Upper lobe of left lung (tissue), 4 donors: Measurements from ENCODE around the gene ERMAP.

ENCODE experiments used
- CTCF ChIP-seq, 6 experiments: fragments of 450-650 bp in 4 of 6; fragments of 200-600 bp in 2 of 6; sonication (generic) in 2 of 6; IDR thresholded peaks; one replicate each; pipeline ENCODE4 v1.5.1; 2016 to 2019; ENCODE audit warnings: antibody characterized with exemption in 6 of 6
- EP300 ChIP-seq, 4 donors: sonication (generic); formaldehyde crosslinking; IDR thresholded peaks; one replicate each; pipeline ENCODE4 v1.5.1; 2017; ENCODE audit warnings: antibody characterized with exemption in 4 of 4, control low read depth in 2 of 4
- POLR2A ChIP-seq, 4 donors: fragments of 450-650 bp; IDR thresholded peaks; one replicate each; pipeline ENCODE4 v1.5.1; 2016 to 2017; ENCODE audit warnings: antibody characterized with exemption in 4 of 4, mild to moderate bottlenecking in 2 of 4

DNA sequence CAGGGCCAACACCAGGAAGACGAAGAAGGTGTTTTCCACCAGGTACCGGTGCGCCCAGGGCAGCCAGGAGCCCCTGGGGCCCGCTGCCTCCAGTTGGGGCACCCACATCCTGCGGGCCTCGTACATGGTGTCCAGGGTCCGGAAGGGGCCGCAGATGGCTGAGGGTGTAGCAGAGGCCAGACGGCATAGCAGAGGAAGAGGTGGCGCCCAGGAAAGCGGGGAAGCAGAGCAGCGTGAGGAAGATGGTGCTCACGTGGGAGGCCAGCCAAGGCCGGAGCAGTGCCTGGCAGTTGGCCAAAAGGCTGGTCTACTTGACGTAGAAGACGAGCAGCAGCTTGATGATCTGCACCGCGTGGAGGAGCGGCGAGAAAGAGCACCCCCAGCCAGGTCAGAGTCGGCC, 69.9 kb downstream of the ERMAP start:
- TF ChIP-seq CTCF (IDR thresholded peaks at IDR 0.05) (no peak), EP300 (IDR thresholded peaks at IDR 0.05) (no peak), POLR2A (IDR thresholded peaks at IDR 0.05) (no peak)
